ENCODE results near the gene ITGA8.

GRCh38 chr10:15743443-15743842 lies 23.7 kb upstream of the ITGA8 start:
- TF ChIP-seq, protein P1, sequence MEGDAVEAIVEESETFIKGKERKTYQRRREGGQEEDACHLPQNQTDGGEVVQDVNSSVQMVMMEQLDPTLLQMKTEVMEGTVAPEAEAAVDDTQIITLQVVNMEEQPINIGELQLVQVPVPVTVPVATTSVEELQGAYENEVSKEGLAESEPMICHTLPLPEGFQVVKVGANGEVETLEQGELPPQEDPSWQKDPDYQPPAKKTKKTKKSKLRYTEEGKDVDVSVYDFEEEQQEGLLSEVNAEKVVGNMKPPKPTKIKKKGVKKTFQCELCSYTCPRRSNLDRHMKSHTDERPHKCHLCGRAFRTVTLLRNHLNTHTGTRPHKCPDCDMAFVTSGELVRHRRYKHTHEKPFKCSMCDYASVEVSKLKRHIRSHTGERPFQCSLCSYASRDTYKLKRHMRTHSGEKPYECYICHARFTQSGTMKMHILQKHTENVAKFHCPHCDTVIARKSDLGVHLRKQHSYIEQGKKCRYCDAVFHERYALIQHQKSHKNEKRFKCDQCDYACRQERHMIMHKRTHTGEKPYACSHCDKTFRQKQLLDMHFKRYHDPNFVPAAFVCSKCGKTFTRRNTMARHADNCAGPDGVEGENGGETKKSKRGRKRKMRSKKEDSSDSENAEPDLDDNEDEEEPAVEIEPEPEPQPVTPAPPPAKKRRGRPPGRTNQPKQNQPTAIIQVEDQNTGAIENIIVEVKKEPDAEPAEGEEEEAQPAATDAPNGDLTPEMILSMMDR (IDR thresholded peaks at IDR 0.05), result no peak
- no peak for TF ChIP-seq POLR2A (IDR thresholded peaks at IDR 0.05)
